Measurements from ENCODE around the gene TBC1D7.

DNA sequence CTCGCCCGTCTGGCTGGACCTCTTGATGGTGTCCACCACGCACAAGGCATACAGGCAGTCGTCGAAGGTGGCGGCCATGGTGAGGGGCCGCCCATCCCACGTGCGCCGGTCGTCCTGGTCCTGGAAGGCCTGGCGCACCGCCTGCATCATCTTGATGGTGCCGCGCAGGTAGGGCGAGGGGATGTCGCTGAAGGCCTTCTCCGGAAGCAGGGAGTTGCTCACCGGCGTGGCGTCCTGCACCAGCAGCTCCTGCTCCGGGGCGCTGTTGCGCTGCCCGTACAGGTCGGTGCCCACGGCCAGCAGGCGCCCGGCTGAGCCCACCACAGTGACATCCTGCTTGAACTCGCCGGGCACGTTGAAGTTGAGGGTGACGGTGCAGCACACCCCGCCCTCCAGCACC lies 36.5 kb upstream of the TBC1D7 start:
- no peak for TF ChIP-seq EZH2 (IDR thresholded peaks at IDR 0.05; ENCODE audit: borderline replicate concordance, low read length)
- TF ChIP-seq, protein P1, sequence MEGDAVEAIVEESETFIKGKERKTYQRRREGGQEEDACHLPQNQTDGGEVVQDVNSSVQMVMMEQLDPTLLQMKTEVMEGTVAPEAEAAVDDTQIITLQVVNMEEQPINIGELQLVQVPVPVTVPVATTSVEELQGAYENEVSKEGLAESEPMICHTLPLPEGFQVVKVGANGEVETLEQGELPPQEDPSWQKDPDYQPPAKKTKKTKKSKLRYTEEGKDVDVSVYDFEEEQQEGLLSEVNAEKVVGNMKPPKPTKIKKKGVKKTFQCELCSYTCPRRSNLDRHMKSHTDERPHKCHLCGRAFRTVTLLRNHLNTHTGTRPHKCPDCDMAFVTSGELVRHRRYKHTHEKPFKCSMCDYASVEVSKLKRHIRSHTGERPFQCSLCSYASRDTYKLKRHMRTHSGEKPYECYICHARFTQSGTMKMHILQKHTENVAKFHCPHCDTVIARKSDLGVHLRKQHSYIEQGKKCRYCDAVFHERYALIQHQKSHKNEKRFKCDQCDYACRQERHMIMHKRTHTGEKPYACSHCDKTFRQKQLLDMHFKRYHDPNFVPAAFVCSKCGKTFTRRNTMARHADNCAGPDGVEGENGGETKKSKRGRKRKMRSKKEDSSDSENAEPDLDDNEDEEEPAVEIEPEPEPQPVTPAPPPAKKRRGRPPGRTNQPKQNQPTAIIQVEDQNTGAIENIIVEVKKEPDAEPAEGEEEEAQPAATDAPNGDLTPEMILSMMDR (conservative IDR thresholded peaks at IDR 0.05 in 1 of 2, IDR thresholded peaks at IDR 0.05 in 1 of 2; ENCODE audit: extremely low read depth in 1 of 2, insufficient read depth in 1 of 2, low read depth in 1 of 2, low read length in 2 of 2), result no peak
